Aorta (tissue), 5 donors: ENCODE data around the gene SEMA3D. TPM values are rescaled to one million over a fixed set of nuclear protein-coding genes. Genes with fewer than 3 reads are reported as not detected.

Experiments
- ATAC-seq: fragments of 200-7000 bp; cut with Tn5 transposase; one replicate; pipeline ENCODE4 v1.9.1; 2022; ENCODE audit warnings: moderate library complexity; ENCODE audit not compliant: low FRiP score
- DNase-seq, 2 donors: peaks; one replicate each; pipeline ENCODE4 v3.0.0-alpha.2; 2020
- H3K27ac ChIP-seq, 2 donors: one replicate each; pipeline ENCODE4 v1.5.1; 2013; ENCODE audit warnings: low read length in 2 of 2, mild to moderate bottlenecking in 2 of 2, moderate library complexity in 2 of 2, control low read depth in 1 of 2, inconsistent platforms in 1 of 2, low read depth in 1 of 2
- H3K27me3 ChIP-seq, 2 donors: one replicate each; pipeline ENCODE4 v1.6.1; 2013; ENCODE audit warnings: control low read depth in 1 of 2, low read length in 1 of 2, mild to moderate bottlenecking in 1 of 2, moderate library complexity in 1 of 2; ENCODE audit not compliant: insufficient read depth in 2 of 2, control insufficient read depth in 1 of 2
- H3K36me3 ChIP-seq, 2 donors: one replicate each; pipeline ENCODE4 v1.6.1; 2013; ENCODE audit warnings: control low read depth in 1 of 2, low read length in 1 of 2, mild to moderate bottlenecking in 1 of 2; ENCODE audit not compliant: insufficient read depth in 2 of 2, control insufficient read depth in 1 of 2
- H3K4me1 ChIP-seq, 2 donors: one replicate each; pipeline ENCODE4 v1.6.1; 2013; ENCODE audit warnings: low read length in 2 of 2, control low read depth in 1 of 2, mild to moderate bottlenecking in 1 of 2, moderate library complexity in 1 of 2; ENCODE audit not compliant: insufficient read depth in 2 of 2, control insufficient read depth in 1 of 2
- H3K4me3 ChIP-seq, 2 donors: one replicate each; pipeline ENCODE4 v1.5.1; 2013; ENCODE audit warnings: low read length in 2 of 2, control low read depth in 1 of 2, mild to moderate bottlenecking in 1 of 2
- H3K9me3 ChIP-seq: one replicate; pipeline ENCODE4 v1.6.1; 2013; ENCODE audit warnings: mild to moderate bottlenecking, low read length; ENCODE audit not compliant: control insufficient read depth
- WGBS, 2 donors: extraction: QIAGEN DNeasy Blood & Tissue Kit; methylation state at CpG; one replicate each; pipeline ENCODE4 v1.1.7; 2013; 5-methylcytosine and 5-hydroxymethylcytosine counted together
- intact Hi-C, 2 donors: fragments of 100-400 bp; cut with DNase I; formaldehyde crosslinking; loops; one replicate each; pipeline versions ENCODE4 v1.14.2 to v1.15.0; 2022
- polyA plus RNA-seq, 2 donors: library from polyadenylated mRNA; stranded (reverse); fragments of 200-250 nt; gene quantifications; one replicate each; pipeline ENCODE4 v1.2.3, GENCODE V29; 2013
- total RNA-seq, 2 donors: library from RNA; stranded (reverse); fragmentation: NEBNext Ultra II Directional; extraction: Animal tissue kit (Norgen Biotek cat#: 25700); gene quantifications; one replicate each; pipeline ENCODE4 v1.2.1, GENCODE V29; 2021
- donor health status: healthy with polysubstance abuse.
- donor health status: Bipolar disorder and iron deficiency.
- donor health status: DM: no; HTN: no; CAD: no.
- donor health status: DM: no; HTN: no; CAD: no.
- donor health status: DM: yes; HTN: yes; CAD: no.

SEMA3D gene
- total and polyA plus RNA-seq, 4 donors: 3.5 to 50.7 (median 20.0) TPM

- no peak for DNase-seq
- intact Hi-C loops: no loop called here
- 52 to 64% methylated on average over 2 of the region's 2 CpGs for WGBS, 2 donors
- Histone ChIP-seq H3K4me3 (no peak overlapping the region), H3K36me3 (no peaks in the 10 kb centered on the region), H3K27ac (no peak overlapping the region), H3K4me1 (peaks cover 0 to 3% of the 10 kb centered on the region in 2 donors), H3K27me3 (no peaks in the 10 kb centered on the region), H3K9me3 (no peaks in the 10 kb centered on the region)
- no peak for ATAC-seq
Measured at GRCh38 chr7:84949501-84949900, 237.4 kb downstream of the SEMA3D start.

GRCh38 chr7:84949067-84949466, 237.8 kb downstream of the SEMA3D start:
- no peak for ATAC-seq
- no peak for DNase-seq
- Histone ChIP-seq H3K36me3 (no peaks in the 10 kb centered on the region), H3K4me3 (no peak overlapping the region), H3K27ac (no peak overlapping the region), H3K4me1 (peaks cover 0 to 3% of the 10 kb centered on the region in 2 donors), H3K27me3 (no peaks in the 10 kb centered on the region), H3K9me3 (no peaks in the 10 kb centered on the region)
- intact Hi-C loops: no loop called here
- WGBS, 2 donors: 85 to 93% methylated on average over 1 of the region's 1 CpG

- ATAC-seq (no peak), DNase-seq (no peak)
- no peak overlapping the region for H3K27ac ChIP-seq
- H3K4me1 ChIP-seq: peaks cover 0 to 3% of the 10 kb centered on the region in 2 donors
- no peaks in the 10 kb centered on the region for H3K9me3 ChIP-seq
- intact Hi-C loops: no loop called here
- WGBS, 2 donors: 77 to 97% methylated on average over 2 of the region's 2 CpGs
- no peaks in the 10 kb centered on the region for H3K36me3 ChIP-seq
- H3K27me3 ChIP-seq: no peaks in the 10 kb centered on the region
- no peak overlapping the region for H3K4me3 ChIP-seq
Measured at GRCh38 chr7:84948634-84949033, 238.2 kb downstream of the SEMA3D start.

GRCh38 chr7:84946549-84946948, 240.3 kb downstream of the SEMA3D start:
- Histone ChIP-seq H3K4me1 (peaks cover 3% of the 10 kb centered on the region in 2 donors), H3K9me3 (no peaks in the 10 kb centered on the region), H3K4me3 (no peak overlapping the region), H3K36me3 (no peaks in the 10 kb centered on the region), H3K27me3 (no peaks in the 10 kb centered on the region), H3K27ac (no peak overlapping the region)
- DNase-seq (no peak), ATAC-seq (no peak)
- intact Hi-C loops: no loop called here
- WGBS, 2 donors: 87 to 92% methylated on average over 1 of the region's 1 CpG
